Vagina (tissue), 2 donors: Measurements from ENCODE around the gene IGSF1.

Source experiments
- POLR2A ChIP-seq, 2 donors: fragments of 450-650 bp; IDR thresholded peaks; one replicate each; pipeline ENCODE4 v1.6.1; 2017; ENCODE audit warnings: antibody characterized with exemption in 2 of 2, mild to moderate bottlenecking in 2 of 2, moderate library complexity in 2 of 2
- TF ChIP-seq, protein P1 (sequence below), 3 experiments: fragments of 450-650 bp in 2 of 3; fragments of 200-600 bp in 1 of 3; sonication (generic) in 1 of 3; IDR thresholded peaks; one replicate each; pipeline ENCODE4 v1.5.1; 2017 to 2019; ENCODE audit warnings: antibody characterized with exemption in 3 of 3, mild to moderate bottlenecking in 2 of 3, moderate library complexity in 2 of 3

DNA sequence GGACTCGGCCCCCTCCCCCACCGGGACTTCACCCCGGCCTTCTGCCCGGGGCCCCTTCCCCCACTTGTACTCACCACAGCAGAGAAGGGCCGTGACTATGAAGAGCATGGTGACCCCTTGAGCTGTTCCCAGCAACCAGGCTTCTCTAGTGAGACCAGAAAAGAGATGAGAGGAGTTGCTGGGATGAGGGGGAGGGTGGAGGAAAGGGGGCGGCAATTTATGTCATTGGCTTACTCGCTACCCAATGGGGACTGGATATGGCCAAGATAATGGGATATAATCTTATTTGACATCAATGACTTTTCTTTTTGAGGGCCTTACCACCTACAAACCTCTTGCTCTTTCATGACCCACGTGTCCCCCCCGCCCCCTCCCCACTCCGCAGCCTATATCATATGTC is 9.9 kb downstream of the IGSF1 start:
- TF ChIP-seq, protein P1, sequence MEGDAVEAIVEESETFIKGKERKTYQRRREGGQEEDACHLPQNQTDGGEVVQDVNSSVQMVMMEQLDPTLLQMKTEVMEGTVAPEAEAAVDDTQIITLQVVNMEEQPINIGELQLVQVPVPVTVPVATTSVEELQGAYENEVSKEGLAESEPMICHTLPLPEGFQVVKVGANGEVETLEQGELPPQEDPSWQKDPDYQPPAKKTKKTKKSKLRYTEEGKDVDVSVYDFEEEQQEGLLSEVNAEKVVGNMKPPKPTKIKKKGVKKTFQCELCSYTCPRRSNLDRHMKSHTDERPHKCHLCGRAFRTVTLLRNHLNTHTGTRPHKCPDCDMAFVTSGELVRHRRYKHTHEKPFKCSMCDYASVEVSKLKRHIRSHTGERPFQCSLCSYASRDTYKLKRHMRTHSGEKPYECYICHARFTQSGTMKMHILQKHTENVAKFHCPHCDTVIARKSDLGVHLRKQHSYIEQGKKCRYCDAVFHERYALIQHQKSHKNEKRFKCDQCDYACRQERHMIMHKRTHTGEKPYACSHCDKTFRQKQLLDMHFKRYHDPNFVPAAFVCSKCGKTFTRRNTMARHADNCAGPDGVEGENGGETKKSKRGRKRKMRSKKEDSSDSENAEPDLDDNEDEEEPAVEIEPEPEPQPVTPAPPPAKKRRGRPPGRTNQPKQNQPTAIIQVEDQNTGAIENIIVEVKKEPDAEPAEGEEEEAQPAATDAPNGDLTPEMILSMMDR (IDR thresholded peaks at IDR 0.05) = no peak
- no peak for TF ChIP-seq POLR2A (IDR thresholded peaks at IDR 0.05)
